ENCODE measurements around the gene GPRIN2. TPM values are rescaled to one million over a fixed set of nuclear protein-coding genes. Genes with fewer than 3 reads are reported as not detected.
"Not testable (repeated sequence)": the region's sequence is repeated elsewhere in the genome, so short reads cannot be mapped to it uniquely, and the experiment has no call there.

The GPRIN2 gene
- total RNA-seq (2014; rRNA removed; shearing (Covaris generic)) = not detected in 2 replicates

GRCh38 chr10:46556515-46557318 lies at the start of gene GPRIN2:
Gene GPRIN2, minus strand, starts transcription at chr10:46556658. Its CDS starts 5,922 bp downstream, at chr10:46550736.
- DNase-seq (ENCODE audit: low spot score) = no peak

GRCh38 chr10:46600516-46600915 lies 44.1 kb upstream of the GPRIN2 start:
- DNase-seq (ENCODE audit: low spot score) = not testable (repeated sequence)

GRCh38 chr10:46597616-46598246 lies 41.3 kb upstream of the GPRIN2 start:
- DNase-seq (ENCODE audit: low spot score) = not testable (repeated sequence)

GRCh38 chr10:46596570-46596969 lies 40.1 kb upstream of the GPRIN2 start:
- DNase-seq (ENCODE audit: low spot score) = not testable (repeated sequence)

GRCh38 chr10:46594453-46595063 lies 38.1 kb upstream of the GPRIN2 start:
- not testable (repeated sequence) for DNase-seq (ENCODE audit: low spot score)

- DNase-seq (ENCODE audit: low spot score) = not testable (repeated sequence)
Measured at GRCh38 chr10:46593307-46593706, 36.8 kb upstream of the GPRIN2 start.

GRCh38 chr10:46591053-46591452 lies 34.6 kb upstream of the GPRIN2 start:
- DNase-seq (ENCODE audit: low spot score) = not testable (repeated sequence)

GRCh38 chr10:46589589-46589988 lies 33.1 kb upstream of the GPRIN2 start:
- not testable (repeated sequence) for DNase-seq (ENCODE audit: low spot score)

- DNase-seq (ENCODE audit: low spot score) = not testable (repeated sequence)
Measured at GRCh38 chr10:46588221-46588620, 31.8 kb upstream of the GPRIN2 start.

- not testable (repeated sequence) for DNase-seq (ENCODE audit: low spot score)
Measured at GRCh38 chr10:46587546-46587945, 31.1 kb upstream of the GPRIN2 start.

- not testable (repeated sequence) for DNase-seq (ENCODE audit: low spot score)
Measured at GRCh38 chr10:46585246-46585645, 28.8 kb upstream of the GPRIN2 start.

GRCh38 chr10:46584196-46584595 lies 27.7 kb upstream of the GPRIN2 start:
- not testable (repeated sequence) for DNase-seq (ENCODE audit: low spot score)

- not testable (repeated sequence) for DNase-seq (ENCODE audit: low spot score)
Measured at GRCh38 chr10:46582568-46582967, 26.1 kb upstream of the GPRIN2 start.

GRCh38 chr10:46581997-46582396 lies 25.5 kb upstream of the GPRIN2 start:
- not testable (repeated sequence) for DNase-seq (ENCODE audit: low spot score)

GRCh38 chr10:46579378-46579777 lies 22.9 kb upstream of the GPRIN2 start:
- DNase-seq (ENCODE audit: low spot score) = not testable (repeated sequence)

GRCh38 chr10:46578474-46579178 lies 22.2 kb upstream of the GPRIN2 start, which contains the start of gene SYT15:
Gene SYT15, plus strand, starts transcription at chr10:46579128. Its CDS starts 41 bp downstream, at chr10:46579169.
- DNase-seq (ENCODE audit: low spot score) = not testable (repeated sequence)

GRCh38 chr10:46577624-46578473 lies 21.4 kb upstream of the GPRIN2 start:
- not testable (repeated sequence) for DNase-seq (ENCODE audit: low spot score)

GRCh38 chr10:46573884-46574283 lies 17.4 kb upstream of the GPRIN2 start:
- not testable (repeated sequence) for DNase-seq (ENCODE audit: low spot score)

- DNase-seq (ENCODE audit: low spot score) = not testable (repeated sequence)
Measured at GRCh38 chr10:46573314-46573713, 16.9 kb upstream of the GPRIN2 start.

- DNase-seq (ENCODE audit: low spot score) = not testable (repeated sequence)
Measured at GRCh38 chr10:46572765-46573164, 16.3 kb upstream of the GPRIN2 start.

GRCh38 chr10:46570655-46571054 lies 14.2 kb upstream of the GPRIN2 start:
- DNase-seq (ENCODE audit: low spot score) = not testable (repeated sequence)
